Measurements from ENCODE around the gene CHD9NB. TPM values are rescaled to one million over a fixed set of nuclear protein-coding genes. Genes with fewer than 3 reads are reported as not detected.

CHD9NB gene
- total RNA-seq, 4 donors from 2014 or later = 2.4 to 6.9 (median 3.2) TPM; not detected in 1

GRCh38 chr16:52991572-52991971, 61.1 kb downstream of the CHD9NB start:
- no peak overlapping the region for H3K27ac ChIP-seq
- no peaks in the 10 kb centered on the region for H3K27me3 ChIP-seq
- DNase-seq = no peak
- H3K4me1 ChIP-seq = no peaks in the 10 kb centered on the region
- no peaks in the 10 kb centered on the region for H3K9me3 ChIP-seq
- TF ChIP-seq POLR2A (IDR thresholded peaks at IDR 0.05) (no peak), CTCF (IDR thresholded peaks at IDR 0.05) (no peak)
- no peaks in the 10 kb centered on the region for H3K36me3 ChIP-seq
- no peak overlapping the region for H3K4me3 ChIP-seq

Other genes starting within 250 kb of the CHD9NB start
- 100 to 1,000 TPM in 1 of 4 donors, 10 to 100 TPM in 3; 48.4 to 187 (median 79.3) TPM for gene CHD9, start 2.1 kb upstream of the CHD9NB start, total RNA-seq